ENCODE measurements around the gene SEMA4B.
A peak's percentile ranks its signal among the peaks of the same experiment; 100 is the strongest.

The SEMA4B gene

DNA sequence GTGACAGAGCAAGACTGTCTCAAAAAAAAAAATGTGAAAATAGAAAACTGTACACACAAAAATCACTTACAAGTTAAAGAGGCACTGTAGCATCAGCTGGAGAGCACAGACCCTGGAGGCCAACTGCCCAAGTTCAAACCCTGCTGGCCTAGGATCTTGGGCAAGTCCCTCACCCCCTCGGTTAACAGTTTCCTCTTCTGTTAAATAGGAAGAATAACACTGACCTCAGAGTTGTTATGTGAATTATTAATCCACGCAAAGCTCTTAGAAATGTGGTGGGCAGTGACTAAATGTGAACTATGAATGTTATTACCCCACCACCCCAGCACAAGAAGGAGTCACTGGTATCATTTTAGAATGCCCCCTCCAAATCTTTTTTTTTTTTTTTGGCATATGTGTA lies 21.4 kb downstream of the SEMA4B start:
- TF ChIP-seq POLR2A (IDR thresholded peaks at IDR 0.05; ENCODE audit: low read depth, low read length), result no peak
- TF ChIP-seq TAF1 (IDR thresholded peaks at IDR 0.05; ENCODE audit: borderline replicate concordance, low read depth, low read length), result no peak
- TF ChIP-seq POLR2AphosphoS5 (IDR thresholded peaks at IDR 0.05; ENCODE audit: low read depth, low read length), result no peak
- DNase-seq (ENCODE audit: insufficient read length) (no peak), FAIRE-seq (no peak)

DNA sequence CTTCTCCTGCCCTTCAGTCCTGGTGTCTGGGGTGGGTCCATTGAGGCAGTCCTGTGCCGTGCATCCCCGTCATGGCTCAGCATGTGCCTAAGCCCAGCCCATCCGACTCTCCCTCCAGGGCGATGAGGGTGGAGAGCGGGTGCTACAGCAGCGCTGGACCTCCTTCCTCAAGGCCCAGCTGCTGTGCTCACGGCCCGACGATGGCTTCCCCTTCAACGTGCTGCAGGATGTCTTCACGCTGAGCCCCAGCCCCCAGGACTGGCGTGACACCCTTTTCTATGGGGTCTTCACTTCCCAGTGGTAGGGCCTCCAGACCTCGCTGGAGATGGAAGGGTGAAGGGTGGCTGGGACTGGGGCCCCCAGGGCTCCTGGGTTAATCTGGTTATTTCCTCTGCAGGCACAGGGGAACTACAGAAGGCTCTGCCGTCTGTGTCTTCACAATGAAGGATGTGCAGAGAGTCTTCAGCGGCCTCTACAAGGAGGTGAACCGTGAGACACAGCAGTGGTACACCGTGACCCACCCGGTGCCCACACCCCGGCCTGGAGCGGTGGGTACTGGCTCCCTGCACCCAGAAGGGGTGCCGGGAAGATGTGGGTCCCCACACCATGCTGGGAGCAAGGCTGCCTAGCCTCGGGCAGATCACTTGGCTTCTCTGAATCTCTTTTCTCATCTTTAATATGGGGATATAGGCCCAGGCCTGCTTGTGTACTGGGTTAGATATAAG lies 22.5 kb downstream of the SEMA4B start:
- no peak for DNase-seq (ENCODE audit: insufficient read length)
- no peak for FAIRE-seq

DNA sequence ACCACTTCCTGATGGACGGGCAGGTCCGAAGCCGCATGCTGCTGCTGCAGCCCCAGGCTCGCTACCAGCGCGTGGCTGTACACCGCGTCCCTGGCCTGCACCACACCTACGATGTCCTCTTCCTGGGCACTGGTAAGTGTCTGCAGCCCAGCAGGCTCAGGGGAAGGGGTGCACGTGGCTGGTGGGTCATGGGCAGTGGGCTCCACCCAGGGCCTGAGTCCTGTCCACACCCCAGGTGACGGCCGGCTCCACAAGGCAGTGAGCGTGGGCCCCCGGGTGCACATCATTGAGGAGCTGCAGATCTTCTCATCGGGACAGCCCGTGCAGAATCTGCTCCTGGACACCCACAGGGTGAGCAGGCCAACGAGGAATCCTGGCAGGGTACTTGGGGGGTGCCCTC lies 23.9 kb downstream of the SEMA4B start:
- FAIRE-seq (no peak), DNase-seq (ENCODE audit: insufficient read length) (no peak)
- TF ChIP-seq POLR2AphosphoS5 (IDR thresholded peaks at IDR 0.05; ENCODE audit: low read depth, low read length) (no peak), POLR2A (IDR thresholded peaks at IDR 0.05; ENCODE audit: low read depth, low read length) (no peak), TAF1 (IDR thresholded peaks at IDR 0.05; ENCODE audit: borderline replicate concordance, low read depth, low read length) (no peak)

More for the DNA sequence above, 22.5 kb downstream of the SEMA4B start:
- no peak for TF ChIP-seq TAF1 (IDR thresholded peaks at IDR 0.05; ENCODE audit: borderline replicate concordance, low read depth, low read length)
- TF ChIP-seq POLR2A (IDR thresholded peaks at IDR 0.05; ENCODE audit: low read depth, low read length), result no peak
- TF ChIP-seq POLR2AphosphoS5 (IDR thresholded peaks at IDR 0.05; ENCODE audit: low read depth, low read length), result no peak

GRCh38 chr15:90225504-90226234 lies 24.5 kb downstream of the SEMA4B start:
- DNase-seq (ENCODE audit: insufficient read length), result no peak
- FAIRE-seq, result no peak

GRCh38 chr15:90227336-90227735 lies 26.2 kb downstream of the SEMA4B start:
- no peak for TF ChIP-seq POLR2A (IDR thresholded peaks at IDR 0.05; ENCODE audit: low read depth, low read length)
- no peak for TF ChIP-seq TAF1 (IDR thresholded peaks at IDR 0.05; ENCODE audit: borderline replicate concordance, low read depth, low read length)
- TF ChIP-seq POLR2AphosphoS5 (IDR thresholded peaks at IDR 0.05; ENCODE audit: low read depth, low read length), result no peak
- DNase-seq (ENCODE audit: insufficient read length) (no peak), FAIRE-seq (no peak)

More at GRCh38 chr15:90225504-90226234, 24.5 kb downstream of the SEMA4B start:
- TF ChIP-seq POLR2AphosphoS5 (IDR thresholded peaks at IDR 0.05; ENCODE audit: low read depth, low read length) (no peak), POLR2A (IDR thresholded peaks at IDR 0.05; ENCODE audit: low read depth, low read length) (no peak)

- DNase-seq (ENCODE audit: insufficient read length) (no peak), FAIRE-seq (no peak)
- TF ChIP-seq POLR2AphosphoS5 (IDR thresholded peaks at IDR 0.05; ENCODE audit: low read depth, low read length) (no peak), POLR2A (IDR thresholded peaks at IDR 0.05; ENCODE audit: low read depth, low read length) (no peak), TAF1 (IDR thresholded peaks at IDR 0.05; ENCODE audit: borderline replicate concordance, low read depth, low read length) (no peak)
These were observed 27.0 kb downstream of the SEMA4B start for GRCh38 chr15:90227816-90228772.

DNA sequence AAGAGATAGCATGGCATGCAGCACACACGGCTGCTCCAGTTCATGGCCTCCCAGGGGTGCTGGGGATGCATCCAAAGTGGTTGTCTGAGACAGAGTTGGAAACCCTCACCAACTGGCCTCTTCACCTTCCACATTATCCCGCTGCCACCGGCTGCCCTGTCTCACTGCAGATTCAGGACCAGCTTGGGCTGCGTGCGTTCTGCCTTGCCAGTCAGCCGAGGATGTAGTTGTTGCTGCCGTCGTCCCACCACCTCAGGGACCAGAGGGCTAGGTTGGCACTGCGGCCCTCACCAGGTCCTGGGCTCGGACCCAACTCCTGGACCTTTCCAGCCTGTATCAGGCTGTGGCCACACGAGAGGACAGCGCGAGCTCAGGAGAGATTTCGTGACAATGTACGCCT lies 27.8 kb downstream of the SEMA4B start:
- FAIRE-seq (no peak), DNase-seq (ENCODE audit: insufficient read length) (no peak)
- peak; percentile 37; the same call in 1 of the 2 replicates for TF ChIP-seq POLR2AphosphoS5 (IDR thresholded peaks at IDR 0.05; ENCODE audit: low read depth, low read length)
- no peak for TF ChIP-seq TAF1 (IDR thresholded peaks at IDR 0.05; ENCODE audit: borderline replicate concordance, low read depth, low read length)
- TF ChIP-seq POLR2A (IDR thresholded peaks at IDR 0.05; ENCODE audit: low read depth, low read length), result no peak; the same call in 1 of the 2 replicates

- FAIRE-seq (no peak), DNase-seq (ENCODE audit: insufficient read length) (no peak)
- TF ChIP-seq TAF1 (IDR thresholded peaks at IDR 0.05; ENCODE audit: borderline replicate concordance, low read depth, low read length), result no peak
- no peak for TF ChIP-seq POLR2AphosphoS5 (IDR thresholded peaks at IDR 0.05; ENCODE audit: low read depth, low read length)
- TF ChIP-seq POLR2A (IDR thresholded peaks at IDR 0.05; ENCODE audit: low read depth, low read length), result no peak
These were observed 29.0 kb downstream of the SEMA4B start for GRCh38 chr15:90230071-90230494.

GRCh38 chr15:90230610-90231009 lies 29.5 kb downstream of the SEMA4B start:
- FAIRE-seq, result no peak
- TF ChIP-seq POLR2AphosphoS5 (IDR thresholded peaks at IDR 0.05; ENCODE audit: low read depth, low read length) (no peak), TAF1 (IDR thresholded peaks at IDR 0.05; ENCODE audit: borderline replicate concordance, low read depth, low read length) (no peak), POLR2A (IDR thresholded peaks at IDR 0.05; ENCODE audit: low read depth, low read length) (no peak)
- no peak for DNase-seq (ENCODE audit: insufficient read length)

DNA sequence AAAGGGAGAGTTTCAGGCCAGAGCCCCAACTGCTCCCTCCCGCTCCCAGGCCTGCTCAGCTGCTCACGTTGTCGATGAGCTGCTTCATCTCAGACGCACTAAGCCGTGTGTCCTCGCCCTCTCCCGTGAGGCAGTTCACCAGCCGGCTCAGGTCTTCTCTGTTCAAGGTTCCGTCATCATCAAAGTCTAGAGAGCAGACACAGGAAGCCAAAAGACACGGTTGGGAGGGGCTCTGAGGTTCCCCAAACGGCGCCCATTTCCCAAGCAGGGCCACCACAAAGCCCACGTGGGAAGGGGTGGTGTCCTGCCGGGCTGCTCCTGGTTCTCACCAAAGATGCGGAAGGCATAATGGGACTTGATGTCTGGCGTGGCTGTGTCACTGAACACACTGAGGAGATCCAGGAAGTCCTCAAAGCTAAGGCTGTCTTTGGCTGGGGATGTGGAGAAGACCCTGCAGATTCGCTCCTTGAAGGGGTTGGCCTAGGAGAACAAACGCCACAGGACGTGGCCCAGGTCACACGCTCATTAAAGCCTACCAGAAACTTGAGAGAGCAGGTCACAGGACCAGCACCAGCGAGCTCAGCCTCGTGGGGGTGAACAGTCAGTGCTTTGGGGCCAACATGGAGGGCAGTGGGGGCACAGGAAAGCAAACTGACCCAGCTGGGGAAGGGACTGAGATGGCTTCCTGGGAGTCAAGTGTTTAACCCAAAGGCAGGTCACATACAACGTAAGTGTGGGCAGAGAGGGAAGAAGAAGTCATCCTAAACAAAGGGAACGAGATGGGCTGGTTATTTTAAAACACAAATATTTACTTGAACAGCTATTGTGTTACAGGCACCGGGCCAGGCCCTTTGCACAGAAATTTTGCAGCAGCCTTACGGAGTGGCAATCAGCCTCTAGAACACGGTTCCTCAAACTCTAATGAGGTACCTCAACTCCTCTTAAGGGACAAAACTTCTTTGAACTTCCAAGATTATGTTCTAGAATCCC lies 30.2 kb downstream of the SEMA4B start:
- TF ChIP-seq POLR2A (IDR thresholded peaks at IDR 0.05; ENCODE audit: low read depth, low read length), result peak; percentile 57; the same call in 1 of the 2 replicates
- TF ChIP-seq TAF1 (IDR thresholded peaks at IDR 0.05; ENCODE audit: borderline replicate concordance, low read depth, low read length), result peak; percentile 11; the same call in 1 of the 2 replicates
- peak; percentile 39; the same call in 1 of the 2 replicates for TF ChIP-seq POLR2AphosphoS5 (IDR thresholded peaks at IDR 0.05; ENCODE audit: low read depth, low read length)
- DNase-seq (ENCODE audit: insufficient read length), result peak; percentile 57
- FAIRE-seq, result no peak

Data from GM12892 (cell line).